Loucy (cell line): Measurements from ENCODE around the gene USP31.

Experiments used
- H2AFZ ChIP-seq: fragments of 200-600 bp; sonication (generic); 2 replicates; pipeline ENCODE4 v1.6.0; 2016; ENCODE audit warnings: antibody characterized with exemption, mild to moderate bottlenecking, low read length, moderate library complexity
- H3F3A ChIP-seq: fragments of 200-600 bp; 2 replicates; pipeline ENCODE4 v1.6.0; 2016; ENCODE audit warnings: antibody characterized with exemption, low read depth, mild to moderate bottlenecking
- H3K27me3 ChIP-seq: fragments of 200-600 bp; sonication (generic); 2 replicates; pipeline ENCODE4 v1.6.1; 2014; ENCODE audit warnings: low read length, mild to moderate bottlenecking; ENCODE audit not compliant: insufficient read depth, poor library complexity, severe bottlenecking
- H3K36me3 ChIP-seq: fragments of 200-600 bp; sonication (generic); 2 replicates; pipeline ENCODE4 v1.6.1; 2016; ENCODE audit warnings: low read length; ENCODE audit not compliant: insufficient read depth
- H3K4me1 ChIP-seq: fragments of 200-600 bp; sonication (generic); 2 replicates; pipeline ENCODE4 v1.5.1; 2014; ENCODE audit warnings: low read length, mild to moderate bottlenecking; ENCODE audit not compliant: insufficient read depth, poor library complexity, severe bottlenecking
- H3K4me2 ChIP-seq: fragments of 200-600 bp; sonication (generic); 2 replicates; pipeline ENCODE4 v1.6.0; 2014; ENCODE audit warnings: antibody characterized with exemption, low read length, low read depth, mild to moderate bottlenecking; ENCODE audit not compliant: poor library complexity, severe bottlenecking
- H3K4me3 ChIP-seq: fragments of 200-600 bp; sonication (generic); 2 replicates; pipeline ENCODE4 v1.5.1; 2014; ENCODE audit warnings: low read length, mild to moderate bottlenecking, mixed read lengths; ENCODE audit not compliant: poor library complexity, severe bottlenecking
- H3K79me2 ChIP-seq: fragments of 200-600 bp; sonication (generic); 2 replicates; pipeline ENCODE4 v1.6.1; 2014; ENCODE audit warnings: low read length; ENCODE audit not compliant: insufficient read depth
- H3K9ac ChIP-seq: fragments of 200-600 bp; sonication (generic); 2 replicates; pipeline ENCODE4 v1.6.0; 2014; ENCODE audit warnings: mild to moderate bottlenecking, low read depth, low read length, moderate library complexity; ENCODE audit not compliant: poor library complexity, severe bottlenecking
- H3K9me2 ChIP-seq: fragments of 200-600 bp; sonication (generic); replicated peaks from 2 replicates; pipeline ENCODE4 v1.6.1; 2016; ENCODE audit warnings: low read depth, low read length, mixed read lengths
- H3K9me3 ChIP-seq: fragments of 200-600 bp; sonication (generic); 2 replicates; pipeline ENCODE4 v1.6.1; 2014; ENCODE audit warnings: mild to moderate bottlenecking, antibody characterized with exemption, low read length, low read depth; ENCODE audit not compliant: insufficient read depth
- H4K20me1 ChIP-seq: fragments of 200-600 bp; sonication (generic); 2 replicates; pipeline ENCODE4 v1.6.0; 2014; ENCODE audit warnings: antibody characterized with exemption, low read length, mild to moderate bottlenecking; ENCODE audit not compliant: insufficient read depth, poor library complexity, severe bottlenecking
- EZH2phosphoT487 ChIP-seq: fragments of 200-600 bp; IDR thresholded peaks from 2 replicates; pipeline ENCODE4 v1.6.1; 2018; ENCODE audit warnings: antibody characterized with exemption, mild to moderate bottlenecking, moderate library complexity, borderline replicate concordance
- TF ChIP-seq, protein P1 (sequence below): fragments of 200-600 bp; sonication (generic); conservative IDR thresholded peaks from 2 replicates; pipeline ENCODE4 v1.5.1; 2014; ENCODE audit warnings: mild to moderate bottlenecking, antibody characterized with exemption, low read length

The USP31 gene

DNA sequence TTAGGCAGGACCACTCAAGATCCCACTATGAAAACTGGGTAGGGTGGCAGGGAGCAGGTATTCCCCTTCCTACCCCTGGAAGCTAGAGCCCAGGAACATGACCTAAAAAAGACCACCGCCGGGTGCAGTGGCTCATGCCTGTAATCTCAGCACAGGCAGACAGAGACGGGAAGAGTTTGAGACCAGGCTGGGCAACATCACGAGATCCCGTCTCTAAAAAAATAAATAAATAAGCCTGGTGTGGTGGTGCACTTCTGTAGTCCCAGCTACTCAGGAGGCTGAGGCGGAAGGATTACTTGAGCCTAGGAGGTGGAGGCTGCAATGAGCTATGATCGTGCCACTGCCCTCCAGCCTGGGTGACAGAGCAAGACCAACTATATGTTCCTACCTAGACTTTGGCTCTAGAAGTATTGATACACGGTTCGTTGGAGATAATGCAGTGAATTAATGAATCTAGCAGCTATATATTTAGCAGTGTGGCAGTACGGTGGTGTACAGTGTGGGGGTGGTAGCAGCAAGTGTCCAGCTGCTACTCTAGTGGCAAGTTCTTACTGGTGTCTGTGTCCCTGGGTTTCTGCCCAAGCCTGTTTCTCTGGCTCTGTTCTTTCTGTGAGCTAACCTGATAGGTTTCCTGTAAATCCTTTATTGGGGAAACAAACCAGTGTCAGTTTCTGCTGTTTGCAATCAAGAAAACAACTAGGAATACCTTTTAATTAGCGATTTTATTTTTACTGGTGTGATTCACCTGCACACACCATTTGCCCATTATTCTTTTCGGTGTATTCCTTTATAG, 3.3 kb upstream of the USP31 start:
- Histone ChIP-seq H3K79me2 (peaks cover 10% of the 10 kb centered on the region), H3K4me3 (no peak overlapping the region), H3K4me1 (peaks cover 22% of the 10 kb centered on the region), H3K4me2 (no peak overlapping the region), H3F3A (no peaks in the 10 kb centered on the region), H3K9me2 (no peaks in the 10 kb centered on the region), H3K36me3 (no peaks in the 10 kb centered on the region), H3K9ac (no peak overlapping the region), H4K20me1 (peaks cover 10% of the 10 kb centered on the region), H2AFZ (no peak overlapping the region), H3K9me3 (no peaks in the 10 kb centered on the region), H3K27me3 (no peaks in the 10 kb centered on the region)
- TF ChIP-seq, protein P1, sequence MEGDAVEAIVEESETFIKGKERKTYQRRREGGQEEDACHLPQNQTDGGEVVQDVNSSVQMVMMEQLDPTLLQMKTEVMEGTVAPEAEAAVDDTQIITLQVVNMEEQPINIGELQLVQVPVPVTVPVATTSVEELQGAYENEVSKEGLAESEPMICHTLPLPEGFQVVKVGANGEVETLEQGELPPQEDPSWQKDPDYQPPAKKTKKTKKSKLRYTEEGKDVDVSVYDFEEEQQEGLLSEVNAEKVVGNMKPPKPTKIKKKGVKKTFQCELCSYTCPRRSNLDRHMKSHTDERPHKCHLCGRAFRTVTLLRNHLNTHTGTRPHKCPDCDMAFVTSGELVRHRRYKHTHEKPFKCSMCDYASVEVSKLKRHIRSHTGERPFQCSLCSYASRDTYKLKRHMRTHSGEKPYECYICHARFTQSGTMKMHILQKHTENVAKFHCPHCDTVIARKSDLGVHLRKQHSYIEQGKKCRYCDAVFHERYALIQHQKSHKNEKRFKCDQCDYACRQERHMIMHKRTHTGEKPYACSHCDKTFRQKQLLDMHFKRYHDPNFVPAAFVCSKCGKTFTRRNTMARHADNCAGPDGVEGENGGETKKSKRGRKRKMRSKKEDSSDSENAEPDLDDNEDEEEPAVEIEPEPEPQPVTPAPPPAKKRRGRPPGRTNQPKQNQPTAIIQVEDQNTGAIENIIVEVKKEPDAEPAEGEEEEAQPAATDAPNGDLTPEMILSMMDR = no peak
- no peak for TF ChIP-seq EZH2phosphoT487

DNA sequence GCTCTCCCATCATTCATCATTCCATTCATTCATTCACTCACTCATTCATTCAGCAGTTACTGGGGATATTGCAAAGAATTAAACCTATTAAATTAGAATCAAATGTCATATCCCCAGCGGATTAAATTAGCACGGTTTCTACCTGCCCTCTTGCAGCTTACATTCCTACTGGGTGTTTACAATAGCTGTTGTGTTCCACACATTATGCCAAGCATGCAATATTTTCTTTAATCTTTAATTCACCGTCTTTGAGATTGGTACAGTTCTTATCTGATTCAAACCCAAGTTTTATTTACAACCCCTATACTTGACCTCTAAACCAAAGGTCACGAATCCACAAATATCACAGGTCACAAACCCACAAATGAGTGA, 727 bp upstream of the USP31 start:
- Histone ChIP-seq H3F3A (no peaks in the 10 kb centered on the region), H3K4me2 (peak overlapping the region; percentile 91), H3K27me3 (no peaks in the 10 kb centered on the region), H4K20me1 (peaks cover 10% of the 10 kb centered on the region), H3K36me3 (no peaks in the 10 kb centered on the region), H2AFZ (peak overlapping the region; percentile 99), H3K9me3 (no peaks in the 10 kb centered on the region), H3K4me3 (peak overlapping the region; percentile 79), H3K9me2 (no peaks in the 10 kb centered on the region), H3K9ac (peak overlapping the region; percentile 66), H3K4me1 (peaks cover 27% of the 10 kb centered on the region), H3K79me2 (peaks cover 24% of the 10 kb centered on the region)
- TF ChIP-seq EZH2phosphoT487 = no peak
- TF ChIP-seq, protein P1 = no peak

- no peaks in the 10 kb centered on the region for H3K9me3 ChIP-seq
These were observed 562 bp downstream of the USP31 start for GRCh38 chr16:23148513-23149266.

More at GRCh38 chr16:23148513-23149266, 562 bp downstream of the USP31 start:
- H3F3A ChIP-seq = no peaks in the 10 kb centered on the region
- H3K4me1 ChIP-seq = peaks cover 35% of the 10 kb centered on the region
- H3K9ac ChIP-seq = peak overlapping the region; percentile 63
- no peaks in the 10 kb centered on the region for H3K36me3 ChIP-seq
- peaks cover 18% of the 10 kb centered on the region for H4K20me1 ChIP-seq
- peak overlapping the region; percentile 30; the same call in 1 of the 2 replicates for H2AFZ ChIP-seq
- peak overlapping the region; percentile 79 for H3K4me3 ChIP-seq
- no peak for TF ChIP-seq EZH2phosphoT487
- TF ChIP-seq, protein P1 = no peak
- peak overlapping the region; percentile 86 for H3K4me2 ChIP-seq
- H3K27me3 ChIP-seq = no peaks in the 10 kb centered on the region
- peaks cover 31% of the 10 kb centered on the region for H3K79me2 ChIP-seq
- no peaks in the 10 kb centered on the region for H3K9me2 ChIP-seq
